HG03139 (cell line): Measurements from ENCODE around the gene WDR90.
A peak's percentile ranks its signal among the peaks of the same experiment; 100 is the strongest.

ENCODE experiments used
- ATAC-seq: cut with Tn5 transposase; IDR thresholded peaks from one replicate; pipeline ENCODE4 v1.9.1; 2021; ENCODE audit not compliant: unreplicated experiment

The WDR90 gene

DNA sequence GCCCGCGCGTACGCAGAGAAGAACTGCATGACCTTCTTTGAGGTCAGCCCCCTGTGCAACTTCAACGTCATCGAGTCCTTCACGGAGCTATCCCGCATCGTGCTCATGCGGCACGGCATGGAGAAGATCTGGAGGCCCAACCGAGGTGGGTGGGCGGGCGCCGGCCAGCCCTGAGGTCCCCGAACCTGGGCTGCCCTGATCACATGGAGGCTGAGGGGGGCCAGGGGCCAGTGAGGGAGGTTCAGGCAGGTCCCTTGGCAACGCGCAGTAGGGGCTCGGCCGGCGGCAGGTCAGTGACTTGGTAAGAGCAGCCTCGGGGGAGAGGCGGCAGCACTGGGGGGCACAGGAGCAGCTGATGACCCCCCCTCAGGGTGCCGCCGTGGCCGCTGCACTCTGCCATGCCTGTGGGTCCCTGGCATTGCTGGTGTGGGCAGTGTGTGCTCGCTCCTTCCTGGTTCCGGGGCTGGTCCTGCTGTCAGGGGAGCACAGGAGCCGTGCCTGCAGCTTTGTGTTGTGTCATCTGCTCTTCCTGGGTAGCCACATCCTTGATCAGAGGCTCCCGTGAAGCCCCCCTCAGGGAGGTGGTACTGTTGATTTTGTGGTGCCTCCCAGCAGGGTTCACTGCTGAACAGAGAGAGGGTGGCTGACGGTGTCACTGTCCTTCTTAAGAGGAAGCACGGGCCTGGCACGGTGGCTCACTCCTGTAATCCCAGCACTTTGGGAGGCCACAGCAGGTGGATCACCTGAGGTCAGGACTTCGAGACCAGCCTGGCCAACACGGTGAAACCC lies 23.0 kb upstream of the WDR90 start:
- ATAC-seq, result no peak

DNA sequence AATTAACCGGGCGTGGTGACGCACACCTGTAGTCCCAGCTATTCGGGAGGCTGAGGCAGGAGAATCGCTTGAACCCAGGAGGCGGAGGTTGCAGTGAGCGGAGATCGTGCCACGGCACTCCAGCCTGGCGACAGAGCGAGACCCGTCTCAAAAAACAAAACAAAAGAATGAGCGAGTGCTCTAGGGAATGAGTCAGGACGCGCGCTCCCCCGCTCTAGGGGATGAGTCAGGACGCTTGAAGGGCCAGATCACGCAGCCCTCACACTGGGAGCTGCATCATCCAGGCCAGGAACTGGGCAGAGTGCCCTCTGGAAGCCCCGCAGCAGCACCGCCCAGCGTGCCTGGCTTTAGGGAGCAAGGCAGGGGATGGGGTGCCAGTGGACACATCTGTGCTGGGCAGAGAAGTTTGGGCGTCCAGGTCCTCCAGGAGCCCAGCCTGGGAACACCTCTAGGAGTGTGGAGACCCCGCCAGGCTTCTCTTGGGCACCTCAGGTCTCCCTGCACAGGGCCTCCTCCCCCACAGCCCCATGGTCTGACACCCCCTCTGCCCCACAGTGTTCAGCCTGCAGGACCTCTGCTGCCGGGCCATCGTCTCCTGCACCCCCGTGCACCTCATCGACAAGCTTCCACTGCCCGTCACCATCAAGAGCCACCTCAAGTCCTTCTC lies 22.2 kb upstream of the WDR90 start:
- no peak for ATAC-seq

DNA sequence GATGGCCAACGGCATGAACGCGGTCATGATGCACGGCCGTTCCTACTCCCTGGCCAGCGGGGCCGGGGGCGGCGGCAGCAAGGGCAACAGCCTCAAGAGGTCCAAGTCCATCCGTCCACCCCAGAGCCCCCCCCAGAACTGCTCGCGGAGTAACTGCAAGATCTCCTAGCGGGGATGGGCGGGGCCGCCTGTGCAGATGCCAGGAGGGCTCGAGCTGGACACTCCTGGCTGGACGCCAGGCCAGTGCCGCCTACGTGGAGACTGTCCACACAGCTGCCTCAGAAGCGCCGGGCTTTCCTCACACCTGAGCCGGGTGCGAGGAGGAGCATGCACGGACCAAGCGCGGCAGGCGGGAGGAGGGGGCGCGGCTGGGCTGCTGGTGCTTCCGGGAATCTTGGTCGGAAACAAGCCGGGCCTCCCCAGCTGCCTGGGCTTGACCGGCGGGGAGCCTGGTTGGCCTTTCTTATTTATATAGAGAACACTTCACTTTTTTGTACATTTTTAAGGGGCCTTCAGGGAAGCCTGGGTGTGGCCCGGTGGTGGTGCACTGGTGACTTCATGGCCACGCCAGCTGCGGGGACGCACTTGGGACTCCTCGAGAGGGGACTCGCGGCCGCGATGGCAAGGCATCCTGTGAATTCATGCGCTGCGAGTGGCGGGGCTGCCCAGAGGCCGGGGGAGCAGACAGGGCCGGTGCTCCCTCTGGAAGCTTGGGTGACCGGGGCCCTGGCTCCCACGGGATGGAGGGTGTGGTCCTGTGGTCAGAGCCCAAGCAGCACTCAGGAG lies 21.5 kb upstream of the WDR90 start:
- no peak for ATAC-seq

DNA sequence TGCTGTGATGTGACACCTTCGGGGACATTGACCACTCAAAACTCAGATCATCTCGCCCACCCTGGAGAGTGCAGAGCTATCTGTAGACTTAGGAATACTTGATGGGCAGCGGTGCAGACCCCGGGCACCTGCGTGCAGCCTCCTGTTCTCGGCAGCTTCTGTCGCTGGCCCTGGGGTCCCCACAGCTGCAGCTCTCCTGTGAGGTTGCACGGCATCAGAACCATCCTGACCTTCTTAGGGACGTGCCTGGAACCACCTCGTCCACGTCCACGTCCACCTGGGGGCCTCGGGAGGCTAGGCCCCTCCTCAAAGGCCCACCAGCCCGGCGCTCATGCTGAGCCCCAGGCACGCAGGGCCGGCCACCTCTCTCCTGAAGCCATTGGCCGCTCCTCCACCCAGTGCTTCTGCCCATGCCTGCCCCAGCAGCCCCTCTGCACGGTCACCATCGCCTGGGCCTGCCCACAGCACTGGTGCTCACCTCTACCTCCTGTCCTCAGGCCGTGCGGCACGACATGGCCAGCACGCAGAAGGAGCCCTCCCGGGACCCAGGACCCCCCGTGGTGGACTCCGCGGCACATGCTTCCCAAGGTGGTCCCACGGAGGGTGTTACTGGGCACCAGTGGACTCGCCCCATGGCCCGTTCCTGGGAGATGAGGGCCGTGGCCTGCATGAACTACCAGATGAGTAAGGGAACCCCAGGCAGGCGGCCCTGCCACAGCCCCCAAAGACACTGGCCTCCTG lies 20.7 kb upstream of the WDR90 start:
- ATAC-seq, result no peak

DNA sequence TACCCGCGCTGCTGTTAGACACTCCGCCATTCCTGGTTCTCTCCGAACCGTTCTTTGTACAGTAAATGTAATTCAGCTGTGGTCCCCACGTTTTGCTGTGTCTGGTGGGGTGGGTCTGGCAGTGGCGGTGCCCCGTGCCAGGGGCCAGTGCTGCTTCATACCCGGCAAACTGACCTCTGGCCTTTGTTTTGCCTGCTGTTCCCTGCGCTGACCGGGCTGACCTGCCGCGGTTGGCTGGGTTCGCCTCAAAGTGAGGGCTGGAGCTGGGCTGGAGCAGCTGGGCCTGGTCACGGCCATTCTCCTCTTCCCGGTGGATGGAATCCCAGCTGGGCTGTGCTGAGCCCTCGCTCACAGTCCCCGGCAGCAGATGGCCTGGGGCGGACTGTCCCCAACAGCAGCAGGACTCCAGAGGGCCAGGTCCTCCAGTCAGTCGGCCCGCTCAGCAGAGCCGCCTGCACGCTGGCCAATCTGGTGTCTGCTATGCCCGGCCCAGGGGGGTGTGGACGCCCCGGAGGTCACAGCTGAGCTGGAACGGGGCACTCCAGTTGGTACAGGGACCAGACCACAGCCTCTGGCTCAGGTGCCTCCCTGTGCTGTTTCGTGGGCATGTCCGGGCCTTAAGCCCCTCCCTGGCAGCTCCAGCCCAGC lies 19.9 kb upstream of the WDR90 start:
- ATAC-seq, result no peak

DNA sequence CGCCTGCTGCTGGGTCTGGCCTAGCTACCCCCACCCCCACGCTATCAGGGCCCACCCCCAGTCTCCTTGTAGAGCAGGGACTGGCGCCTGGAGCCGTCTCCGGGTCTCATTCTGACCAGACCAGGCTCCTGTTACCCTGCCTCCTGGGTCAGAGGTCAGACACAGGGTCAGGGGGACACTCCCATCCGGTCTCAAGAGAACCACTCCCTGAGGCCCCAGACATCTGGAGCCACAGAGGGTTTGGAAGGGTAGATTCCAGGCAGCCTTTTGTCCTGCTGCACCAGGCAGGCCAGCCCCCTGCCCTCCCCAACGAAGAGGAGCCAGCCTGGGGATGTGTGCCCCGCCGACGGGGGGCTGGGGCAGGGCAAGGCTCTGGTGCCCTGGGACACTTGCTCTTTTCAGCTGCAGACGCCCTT lies 19.3 kb upstream of the WDR90 start:
- no peak for ATAC-seq

DNA sequence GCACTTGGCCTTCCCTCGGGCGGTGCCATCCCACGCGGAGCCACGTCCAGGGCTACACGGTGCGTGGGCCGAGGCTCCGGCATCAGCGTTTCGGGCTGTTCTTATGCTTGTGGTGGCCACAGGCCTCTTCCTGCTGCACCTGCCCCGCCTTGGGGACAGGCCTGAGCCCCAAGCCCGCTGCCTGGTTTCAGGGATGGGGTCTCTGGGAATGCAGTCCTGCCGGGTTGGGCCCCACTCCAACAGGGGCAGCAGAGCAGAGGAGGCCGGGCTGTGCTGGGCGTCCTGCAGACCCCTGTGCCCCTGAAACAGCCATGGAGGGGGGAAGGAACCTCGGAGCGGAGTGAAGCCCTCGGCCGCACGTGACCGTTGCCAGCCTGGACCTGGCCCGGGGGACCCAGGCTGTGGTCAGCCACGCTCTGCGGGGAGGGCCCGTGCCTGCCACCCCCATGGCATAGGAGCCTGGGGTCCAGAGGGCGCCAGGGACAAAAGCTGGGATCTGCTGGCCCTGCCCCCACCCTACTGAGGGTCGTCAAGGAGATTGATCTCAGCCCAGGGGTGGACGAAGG lies 18.8 kb upstream of the WDR90 start:
- no peak for ATAC-seq

DNA sequence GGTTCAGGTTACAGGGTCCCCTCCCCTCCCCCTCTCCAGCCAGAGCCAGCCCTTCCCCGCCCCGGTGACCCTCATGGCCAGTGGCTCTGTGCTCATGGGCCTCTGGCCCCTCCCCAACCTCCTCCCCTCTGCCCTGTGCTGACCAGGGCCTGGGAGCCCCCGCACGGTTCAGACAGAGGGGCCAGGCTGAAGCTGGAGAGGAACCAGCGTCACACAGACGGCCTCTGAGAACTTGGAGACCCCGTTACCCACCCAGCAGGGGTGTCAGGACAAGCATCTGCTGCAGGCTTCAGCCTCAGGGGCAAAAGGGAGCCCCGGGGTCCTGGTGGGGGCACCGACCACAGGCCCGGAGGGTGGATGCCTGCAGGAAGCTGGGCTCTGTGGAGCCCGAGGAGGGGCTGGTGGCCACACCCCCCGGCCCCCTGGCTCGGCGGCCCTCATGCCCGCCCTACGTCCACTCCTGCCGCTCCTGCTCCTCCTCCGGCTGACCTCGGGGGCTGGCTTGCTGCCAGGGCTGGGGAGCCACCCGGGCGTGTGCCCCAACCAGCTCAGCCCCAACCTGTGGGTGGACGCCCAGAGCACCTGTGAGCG lies 18.3 kb upstream of the WDR90 start, which contains the start of gene WFIKKN1:
Gene WFIKKN1, plus strand, starts transcription at position 171 of the 591 bp plus-strand sequence. Its CDS starts 269 bp downstream, at position 440.
- ATAC-seq, result no peak

DNA sequence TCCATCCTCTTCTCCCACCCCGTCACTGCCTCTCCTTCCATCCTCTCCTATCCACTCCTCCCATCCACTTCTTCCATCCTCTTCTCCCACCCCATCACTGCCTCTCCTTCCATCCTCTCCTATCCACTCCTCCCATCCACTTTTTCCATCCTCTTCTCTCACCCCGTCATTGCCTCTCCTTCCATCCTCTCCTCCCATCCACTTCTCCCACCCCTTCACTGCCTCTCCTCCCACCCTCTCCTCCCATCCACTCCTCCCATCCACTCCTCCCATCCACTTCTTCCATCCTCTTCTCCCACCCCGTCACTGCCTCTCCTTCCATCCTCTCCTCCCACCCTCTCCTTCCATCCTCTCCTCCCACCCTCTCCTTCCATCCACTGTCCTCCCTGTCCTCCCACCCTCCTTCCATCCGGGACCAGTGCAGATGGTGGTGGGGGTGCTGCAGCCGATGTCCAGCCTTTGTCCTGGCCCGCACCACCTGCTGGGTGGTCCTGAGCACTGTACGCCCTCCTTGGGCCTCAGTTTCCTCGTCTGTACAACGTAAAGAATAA lies 17.3 kb upstream of the WDR90 start:
- ATAC-seq, result no peak

DNA sequence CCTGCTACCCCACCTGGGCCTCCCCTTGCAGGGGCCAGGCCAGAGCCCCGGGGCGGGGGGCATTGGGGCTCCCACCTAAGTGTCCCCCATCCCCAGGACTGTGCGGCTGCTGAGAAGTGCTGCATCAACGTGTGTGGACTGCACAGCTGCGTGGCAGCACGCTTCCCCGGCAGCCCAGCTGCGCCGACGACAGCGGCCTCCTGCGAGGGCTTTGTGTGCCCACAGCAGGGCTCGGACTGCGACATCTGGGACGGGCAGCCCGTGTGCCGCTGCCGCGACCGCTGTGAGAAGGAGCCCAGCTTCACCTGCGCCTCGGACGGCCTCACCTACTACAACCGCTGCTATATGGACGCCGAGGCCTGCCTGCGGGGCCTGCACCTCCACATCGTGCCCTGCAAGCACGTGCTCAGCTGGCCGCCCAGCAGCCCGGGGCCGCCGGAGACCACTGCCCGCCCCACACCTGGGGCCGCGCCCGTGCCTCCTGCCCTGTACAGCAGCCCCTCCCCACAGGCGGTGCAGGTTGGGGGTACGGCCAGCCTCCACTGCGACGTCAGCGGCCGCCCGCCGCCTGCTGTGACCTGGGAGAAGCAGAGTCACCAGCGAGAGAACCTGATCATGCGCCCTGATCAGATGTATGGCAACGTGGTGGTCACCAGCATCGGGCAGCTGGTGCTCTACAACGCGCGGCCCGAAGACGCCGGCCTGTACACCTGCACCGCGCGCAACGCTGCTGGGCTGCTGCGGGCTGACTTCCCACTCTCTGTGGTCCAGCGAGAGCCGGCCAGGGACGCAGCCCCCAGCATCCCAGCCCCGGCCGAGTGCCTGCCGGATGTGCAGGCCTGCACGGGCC lies 16.5 kb upstream of the WDR90 start:
- ATAC-seq, result no peak

DNA sequence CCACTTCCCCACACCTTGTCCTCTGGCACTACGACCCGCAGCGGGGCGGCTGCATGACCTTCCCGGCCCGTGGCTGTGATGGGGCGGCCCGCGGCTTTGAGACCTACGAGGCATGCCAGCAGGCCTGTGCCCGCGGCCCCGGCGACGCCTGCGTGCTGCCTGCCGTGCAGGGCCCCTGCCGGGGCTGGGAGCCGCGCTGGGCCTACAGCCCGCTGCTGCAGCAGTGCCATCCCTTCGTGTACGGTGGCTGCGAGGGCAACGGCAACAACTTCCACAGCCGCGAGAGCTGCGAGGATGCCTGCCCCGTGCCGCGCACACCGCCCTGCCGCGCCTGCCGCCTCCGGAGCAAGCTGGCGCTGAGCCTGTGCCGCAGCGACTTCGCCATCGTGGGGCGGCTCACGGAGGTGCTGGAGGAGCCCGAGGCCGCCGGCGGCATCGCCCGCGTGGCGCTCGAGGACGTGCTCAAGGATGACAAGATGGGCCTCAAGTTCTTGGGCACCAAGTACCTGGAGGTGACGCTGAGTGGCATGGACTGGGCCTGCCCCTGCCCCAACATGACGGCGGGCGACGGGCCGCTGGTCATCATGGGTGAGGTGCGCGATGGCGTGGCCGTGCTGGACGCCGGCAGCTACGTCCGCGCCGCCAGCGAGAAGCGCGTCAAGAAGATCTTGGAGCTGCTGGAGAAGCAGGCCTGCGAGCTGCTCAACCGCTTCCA lies 15.7 kb upstream of the WDR90 start:
- no peak for ATAC-seq

DNA sequence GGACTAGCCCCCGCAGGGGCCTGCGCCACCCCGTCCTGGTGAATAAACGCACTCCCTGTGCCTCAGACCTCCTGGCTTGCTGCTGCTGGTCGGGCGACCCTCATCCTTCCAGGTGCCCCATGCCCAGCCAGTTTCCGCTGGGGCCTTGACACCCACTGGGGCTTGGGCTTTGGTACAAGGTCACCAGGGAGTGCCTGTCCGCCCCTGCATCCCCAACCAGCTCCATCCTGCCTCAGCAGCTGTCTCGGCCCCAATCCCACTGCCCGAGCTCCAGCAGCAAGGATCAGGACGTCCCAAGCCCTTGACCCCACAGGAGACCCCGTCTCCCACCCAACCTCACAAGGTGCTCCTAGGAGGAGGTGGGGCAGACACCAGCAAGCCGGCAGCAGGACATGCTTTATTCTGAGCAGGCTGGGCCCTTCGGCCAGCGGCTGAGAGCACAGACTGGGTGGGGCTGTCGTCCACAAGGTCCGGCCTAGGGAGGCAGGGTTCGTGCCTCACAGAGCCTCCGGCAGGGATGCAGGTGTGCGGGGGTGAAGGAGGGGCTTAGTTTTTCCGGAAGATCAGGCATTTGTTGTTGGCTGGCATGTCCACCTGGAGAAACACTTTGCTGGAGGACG lies 15.0 kb upstream of the WDR90 start:
- ATAC-seq, result no peak

DNA sequence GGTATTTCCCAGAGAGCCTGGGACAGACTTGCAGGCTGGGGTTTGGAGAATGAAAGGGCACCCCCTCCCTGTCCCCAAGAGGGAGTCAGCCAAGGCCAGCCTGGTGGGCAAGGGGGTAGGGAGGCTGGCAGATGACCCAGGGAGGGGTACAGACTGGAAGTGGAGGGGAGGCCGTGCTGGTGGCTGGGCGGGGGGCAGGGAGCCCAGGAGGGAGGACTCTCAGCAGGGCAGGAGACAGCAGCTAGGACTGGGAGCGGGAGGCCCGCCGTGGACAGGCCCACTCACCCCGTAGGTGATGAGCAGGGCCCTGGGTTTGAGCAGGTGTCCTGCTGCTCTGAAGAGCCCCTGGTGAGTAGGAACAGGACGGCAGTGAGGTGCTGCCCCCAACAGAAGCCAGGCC lies 14.2 kb upstream of the WDR90 start:
- no peak for ATAC-seq

DNA sequence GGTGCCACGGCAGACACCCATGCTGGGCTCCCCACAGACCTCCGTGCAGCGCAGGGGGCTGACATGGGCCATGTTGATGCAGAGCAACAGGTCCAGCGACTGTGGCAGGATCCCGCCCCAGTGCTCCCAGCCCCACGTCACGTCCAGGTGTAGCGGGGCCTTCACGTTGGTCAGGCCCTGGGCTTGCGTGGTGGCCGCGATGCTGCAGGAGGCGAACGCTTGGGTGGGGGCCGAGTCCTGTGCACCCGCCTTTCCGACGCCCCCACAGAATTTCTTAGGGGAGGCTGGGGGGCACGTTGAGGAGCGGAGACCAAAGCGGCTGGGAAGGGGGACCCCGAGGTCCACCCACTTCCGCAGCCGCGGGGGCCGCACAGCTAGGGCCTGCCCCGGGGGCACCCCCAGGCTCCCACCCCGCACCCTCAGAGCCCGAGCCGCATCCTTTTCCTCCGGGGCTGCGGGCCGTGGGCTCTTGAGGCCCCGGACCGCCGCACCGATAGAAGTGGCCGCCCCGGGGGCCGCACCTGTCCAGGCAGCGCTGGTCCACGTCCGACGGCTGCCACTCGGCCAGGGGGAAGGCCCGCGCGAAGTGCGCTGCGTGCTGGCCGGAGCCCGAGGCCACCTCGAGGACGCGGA lies 13.5 kb upstream of the WDR90 start:
- no peak for ATAC-seq

DNA sequence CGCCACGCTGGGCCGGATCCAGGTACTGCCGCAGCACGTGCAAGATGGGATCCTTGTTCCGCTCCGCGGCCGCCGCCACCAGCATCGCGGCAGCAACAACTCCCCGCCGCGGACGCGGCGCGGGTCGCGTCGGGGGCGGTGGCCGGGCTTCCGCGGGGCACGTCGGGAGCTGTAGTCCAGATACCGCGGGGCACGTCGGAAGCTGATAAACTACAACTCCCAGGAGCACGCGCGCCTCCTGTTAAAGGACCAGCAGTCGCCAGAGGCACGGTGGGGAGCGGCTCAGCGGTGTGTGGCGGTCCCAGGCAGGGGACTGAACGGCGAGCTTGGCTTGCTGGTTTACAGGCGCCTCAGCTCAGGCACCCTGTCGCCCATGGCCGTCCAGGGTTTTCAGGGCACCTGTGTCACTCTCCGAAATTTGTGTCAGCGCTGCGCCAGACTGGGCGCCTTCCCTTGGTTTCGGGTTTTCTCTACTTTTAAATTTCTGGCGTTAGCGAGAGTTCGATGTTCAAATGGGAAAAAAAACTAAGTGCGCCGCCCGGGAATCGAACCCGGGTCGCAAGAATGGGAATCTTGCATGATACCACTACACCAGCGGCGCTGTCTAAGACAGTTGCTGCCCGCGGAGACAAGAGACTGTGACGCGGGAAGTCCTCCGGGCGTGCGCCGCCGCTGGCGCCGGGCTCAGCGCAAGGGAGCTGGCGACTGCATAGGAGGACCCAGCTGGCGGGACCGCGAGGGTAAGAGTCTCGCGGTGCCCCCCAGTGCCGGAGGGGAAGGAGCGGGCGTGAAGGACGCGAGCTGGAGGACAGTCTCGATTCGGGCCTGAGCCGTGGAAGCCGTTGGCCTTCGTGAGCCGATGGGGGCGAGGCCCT lies 12.7 kb upstream of the WDR90 start, which contains the start of gene METTL26:
Gene METTL26, minus strand, starts transcription at position 100 of the 875 bp plus-strand sequence. Its CDS starts 15 bp downstream, at position 85.
- peak; percentile 51 for ATAC-seq
